GM18508 (cell line): ENCODE measurements around the gene TARS3.

Source experiments
- ATAC-seq: cut with Tn5 transposase; IDR thresholded peaks from one replicate; pipeline ENCODE4 v1.9.1; 2021; ENCODE audit warnings: moderate number of reproducible peaks; ENCODE audit not compliant: insufficient read depth, unreplicated experiment

The TARS3 gene

DNA sequence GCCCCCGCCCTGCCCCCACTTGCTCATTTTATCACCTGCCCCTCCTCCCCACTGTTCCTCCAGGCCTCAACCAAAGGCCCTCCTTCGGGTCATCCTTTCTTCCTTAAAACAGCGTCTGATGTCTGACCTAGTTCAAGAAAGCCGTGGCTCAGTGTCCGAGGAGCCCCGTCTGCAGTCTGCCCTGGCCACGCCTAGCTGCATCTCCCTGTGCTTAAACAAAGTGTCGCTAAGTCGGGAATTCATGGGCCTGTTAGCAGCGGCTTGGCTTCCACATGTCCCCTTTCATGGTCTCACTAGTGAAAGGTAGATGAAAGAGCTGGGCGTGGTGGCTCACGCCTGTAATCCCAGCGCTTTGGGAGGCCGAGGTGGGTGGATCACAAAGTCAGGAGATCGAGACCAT is 113.3 kb downstream of the TARS3 start:
- no peak for ATAC-seq

DNA sequence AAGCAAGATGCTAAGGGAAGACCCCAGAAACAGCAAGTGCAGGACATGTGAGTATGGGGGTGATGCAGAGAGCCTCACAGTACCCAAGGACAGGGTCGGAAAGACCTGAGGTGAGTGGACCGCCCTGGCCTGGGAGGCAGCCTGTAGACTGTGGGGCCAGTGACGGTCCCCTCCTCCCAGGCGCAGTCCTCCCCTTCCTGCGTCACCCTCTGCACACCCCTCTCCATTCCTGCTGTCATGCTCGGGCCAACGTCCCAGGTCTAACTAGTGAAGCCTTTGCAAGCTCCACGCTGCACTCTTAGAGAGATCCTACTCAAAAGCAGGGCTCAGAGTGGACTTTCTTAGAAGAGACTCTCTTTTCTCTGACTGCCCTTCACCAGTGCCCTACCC is 113.7 kb downstream of the TARS3 start:
- no peak for ATAC-seq

GRCh38 chr15:101609742-101610610 is 114.3 kb downstream of the TARS3 start:
- no peak for ATAC-seq

DNA sequence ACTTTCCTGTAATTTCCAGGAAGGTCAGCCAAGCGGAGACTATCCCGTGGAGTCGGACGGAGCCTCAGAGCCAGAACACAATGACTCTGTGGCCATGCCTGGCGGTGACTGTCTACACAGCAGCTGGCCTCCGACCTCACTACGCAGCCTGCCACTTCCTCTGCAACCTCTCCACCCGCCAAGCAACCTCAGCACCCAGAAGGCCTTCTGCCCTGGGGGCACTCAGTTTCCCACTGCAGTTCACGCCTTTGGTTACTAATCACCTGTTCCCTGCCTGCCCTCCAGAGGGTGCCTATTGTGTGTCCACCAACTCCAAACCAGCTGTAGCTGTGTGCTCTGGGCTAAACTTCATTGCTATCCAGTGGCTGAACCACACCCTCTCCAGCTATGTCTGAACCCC is 116.1 kb downstream of the TARS3 start:
- ATAC-seq = no peak

DNA sequence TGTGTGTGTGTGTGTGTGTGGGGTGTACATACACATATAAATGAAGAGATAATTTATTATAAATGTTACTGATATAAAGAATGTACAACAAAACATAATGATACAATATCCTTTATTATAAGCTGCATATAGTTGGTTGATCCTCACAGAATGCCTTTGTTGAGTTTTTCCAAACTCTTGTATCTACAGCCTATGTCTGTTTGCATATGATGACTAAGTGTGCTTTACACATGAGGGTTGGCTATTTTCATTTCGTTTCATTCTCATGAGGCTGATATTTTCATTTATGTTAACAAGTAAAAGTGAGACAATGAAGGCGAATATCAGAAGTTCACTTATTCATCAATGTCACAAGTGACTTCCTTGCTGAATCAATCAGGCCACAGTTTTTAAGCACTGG is 117.2 kb downstream of the TARS3 start:
- ATAC-seq = no peak

DNA sequence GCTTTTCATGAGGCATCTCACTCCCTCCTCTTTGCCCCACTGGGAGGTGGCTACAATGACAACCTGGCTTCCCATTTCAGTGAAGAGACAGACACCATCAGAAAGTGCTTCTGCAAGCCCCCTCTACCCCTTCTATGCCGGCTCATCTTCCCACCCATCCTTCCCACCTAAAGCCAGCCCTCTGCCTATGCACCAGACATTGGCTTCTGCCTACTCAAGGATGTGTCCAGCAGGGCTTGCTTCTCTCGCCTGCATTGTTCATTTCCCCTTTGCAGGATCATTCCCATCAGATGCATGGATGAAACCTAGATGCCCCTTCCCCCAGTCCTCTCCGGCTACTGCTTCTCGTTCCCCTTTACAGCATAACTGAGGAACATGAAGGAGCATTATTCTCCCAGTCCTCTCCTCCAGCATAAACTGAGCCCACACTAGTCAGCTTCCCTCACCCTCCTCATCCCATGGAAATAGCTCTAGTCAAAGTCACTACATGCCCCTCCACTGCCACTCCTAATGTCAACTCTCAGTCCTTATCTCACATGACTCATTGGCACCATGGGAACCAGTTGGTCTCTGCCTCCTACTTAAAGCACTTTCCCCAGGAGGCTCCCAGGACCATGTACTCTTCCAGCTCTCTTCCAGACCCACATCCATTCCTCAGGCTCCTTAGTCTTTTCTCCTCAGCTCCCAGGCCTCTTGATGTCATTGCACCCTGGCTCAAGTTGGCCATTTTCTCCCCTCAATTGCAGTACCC is 120.0 kb downstream of the TARS3 start:
- ATAC-seq = no peak
